ENCODE data around the gene FOXF1. TPM values are rescaled to one million over a fixed set of nuclear protein-coding genes. Genes with fewer than 3 reads are reported as not detected.

Gene FOXF1
- total and polyA plus RNA-seq, 2 donors from 2014 or later = 0.57 to 0.67 TPM

GRCh38 chr16:86549076-86549892 is 39.0 kb downstream of the FOXF1 start:
- FAIRE-seq (no peak), DNase-seq (no peak)
- peaks cover 0 to 18% (median 3%) of the 10 kb centered on the region in 3 donors for H3K36me3 ChIP-seq (ENCODE audit: control insufficient read depth in 2 of 3, insufficient read depth in 3 of 3, low read length in 3 of 3)

GRCh38 chr16:86549893-86550190 is 39.5 kb downstream of the FOXF1 start:
- peaks cover 0 to 18% (median 3%) of the 10 kb centered on the region in 3 donors for H3K36me3 ChIP-seq (ENCODE audit: control insufficient read depth in 2 of 3, insufficient read depth in 3 of 3, low read length in 3 of 3)

More at GRCh38 chr16:86549076-86549892, 39.0 kb downstream of the FOXF1 start:
- no peaks in the 10 kb centered on the region for H3K4me1 ChIP-seq (ENCODE audit: control insufficient read depth in 2 of 3, insufficient read depth in 2 of 3, low read depth in 1 of 3, low read length in 3 of 3)
- H3K27ac ChIP-seq (ENCODE audit: low read depth in 2 of 2, low read length in 2 of 2) = no peak overlapping the region
- H3K9me3 ChIP-seq (ENCODE audit: control insufficient read depth in 2 of 3, insufficient read depth in 1 of 3, low read length in 3 of 3) = no peaks in the 10 kb centered on the region
- H3K9ac ChIP-seq (ENCODE audit: low read length in 3 of 3) = no peak overlapping the region
- intact Hi-C loops (cut with DNase I) = no loop called here
- no peak overlapping the region for H3K4me3 ChIP-seq (ENCODE audit: low read length in 3 of 3)
- no peak for TF ChIP-seq CTCF (IDR thresholded peaks at IDR 0.05; ENCODE audit: borderline replicate concordance, extremely low read depth, insufficient read depth)
- no peaks in the 10 kb centered on the region for H3K27me3 ChIP-seq (ENCODE audit: control insufficient read depth, insufficient read depth, low read length)

GRCh38 chr16:86550281-86550680 is 40.0 kb downstream of the FOXF1 start:
- Histone ChIP-seq H3K4me1 (ENCODE audit: control insufficient read depth in 2 of 3, insufficient read depth in 2 of 3, low read depth in 1 of 3, low read length in 3 of 3) (peaks cover 0 to under 1% (median 0%) of the 10 kb centered on the region in 3 donors), H3K9me3 (ENCODE audit: control insufficient read depth in 2 of 3, insufficient read depth in 1 of 3, low read length in 3 of 3) (no peaks in the 10 kb centered on the region), H3K9ac (ENCODE audit: low read length in 3 of 3) (no peak overlapping the region), H3K27me3 (ENCODE audit: control insufficient read depth, insufficient read depth, low read length) (no peaks in the 10 kb centered on the region), H3K4me3 (ENCODE audit: low read length in 3 of 3) (no peak overlapping the region), H3K36me3 (ENCODE audit: control insufficient read depth in 2 of 3, insufficient read depth in 3 of 3, low read length in 3 of 3) (peaks cover 0 to 18% (median 3%) of the 10 kb centered on the region in 3 donors), H3K27ac (ENCODE audit: low read depth in 2 of 2, low read length in 2 of 2) (no peak overlapping the region)
- intact Hi-C loops (cut with DNase I) = no loop called here
- TF ChIP-seq CTCF (IDR thresholded peaks at IDR 0.05; ENCODE audit: borderline replicate concordance, extremely low read depth, insufficient read depth) = no peak
- DNase-seq (no peak), FAIRE-seq (no peak)

More at GRCh38 chr16:86549893-86550190, 39.5 kb downstream of the FOXF1 start:
- no peaks in the 10 kb centered on the region for H3K4me1 ChIP-seq (ENCODE audit: control insufficient read depth in 2 of 3, insufficient read depth in 2 of 3, low read depth in 1 of 3, low read length in 3 of 3)
- no peaks in the 10 kb centered on the region for H3K27me3 ChIP-seq (ENCODE audit: control insufficient read depth, insufficient read depth, low read length)
- no peak for DNase-seq
- no peak overlapping the region for H3K4me3 ChIP-seq (ENCODE audit: low read length in 3 of 3)
- H3K9me3 ChIP-seq (ENCODE audit: control insufficient read depth in 2 of 3, insufficient read depth in 1 of 3, low read length in 3 of 3) = no peaks in the 10 kb centered on the region
- intact Hi-C loops (cut with DNase I) = no loop called here
- H3K9ac ChIP-seq (ENCODE audit: low read length in 3 of 3) = no peak overlapping the region
- no peak for TF ChIP-seq CTCF (IDR thresholded peaks at IDR 0.05; ENCODE audit: borderline replicate concordance, extremely low read depth, insufficient read depth)
- no peak for FAIRE-seq
- no peak overlapping the region for H3K27ac ChIP-seq (ENCODE audit: low read depth in 2 of 2, low read length in 2 of 2)

Data from kidney (tissue), 14 donors.